RPMI8226 (cell line): ENCODE measurements around the gene SYT7.

Source experiments
- DNase-seq: peaks from one replicate; pipeline ENCODE4 v3.0.0-alpha.2; 2015

SYT7 gene

DNA sequence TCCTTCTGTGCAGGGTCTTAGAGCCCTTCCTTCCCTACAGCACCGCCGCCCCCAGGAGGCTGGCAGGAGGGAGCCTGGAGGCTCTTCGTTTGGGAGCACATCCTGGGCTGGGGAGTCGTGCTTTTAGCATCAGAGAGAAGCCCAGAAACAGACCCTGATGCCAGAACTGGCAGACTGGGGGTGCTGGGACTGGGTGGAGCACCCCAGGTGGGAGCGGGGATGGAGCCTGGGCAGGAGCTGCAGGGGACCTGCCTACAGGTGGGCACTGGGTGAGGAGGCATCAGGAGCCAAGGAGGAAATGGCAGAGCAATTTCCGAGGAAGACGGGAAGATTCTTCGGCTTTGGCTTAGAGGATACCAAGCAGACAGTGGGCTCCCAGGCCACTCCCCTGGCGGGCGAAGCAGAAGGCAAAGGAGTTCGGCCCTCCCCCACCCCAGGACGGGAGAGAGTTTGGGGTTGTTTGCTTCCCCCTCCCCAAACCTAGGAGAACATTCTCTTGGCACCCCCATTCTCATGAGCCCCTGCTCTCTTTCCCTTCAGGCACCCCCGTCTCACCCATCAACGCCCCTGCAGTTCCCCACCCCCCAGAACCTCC, 1.1 kb downstream of the SYT7 start:
- DNase-seq: no peak

DNA sequence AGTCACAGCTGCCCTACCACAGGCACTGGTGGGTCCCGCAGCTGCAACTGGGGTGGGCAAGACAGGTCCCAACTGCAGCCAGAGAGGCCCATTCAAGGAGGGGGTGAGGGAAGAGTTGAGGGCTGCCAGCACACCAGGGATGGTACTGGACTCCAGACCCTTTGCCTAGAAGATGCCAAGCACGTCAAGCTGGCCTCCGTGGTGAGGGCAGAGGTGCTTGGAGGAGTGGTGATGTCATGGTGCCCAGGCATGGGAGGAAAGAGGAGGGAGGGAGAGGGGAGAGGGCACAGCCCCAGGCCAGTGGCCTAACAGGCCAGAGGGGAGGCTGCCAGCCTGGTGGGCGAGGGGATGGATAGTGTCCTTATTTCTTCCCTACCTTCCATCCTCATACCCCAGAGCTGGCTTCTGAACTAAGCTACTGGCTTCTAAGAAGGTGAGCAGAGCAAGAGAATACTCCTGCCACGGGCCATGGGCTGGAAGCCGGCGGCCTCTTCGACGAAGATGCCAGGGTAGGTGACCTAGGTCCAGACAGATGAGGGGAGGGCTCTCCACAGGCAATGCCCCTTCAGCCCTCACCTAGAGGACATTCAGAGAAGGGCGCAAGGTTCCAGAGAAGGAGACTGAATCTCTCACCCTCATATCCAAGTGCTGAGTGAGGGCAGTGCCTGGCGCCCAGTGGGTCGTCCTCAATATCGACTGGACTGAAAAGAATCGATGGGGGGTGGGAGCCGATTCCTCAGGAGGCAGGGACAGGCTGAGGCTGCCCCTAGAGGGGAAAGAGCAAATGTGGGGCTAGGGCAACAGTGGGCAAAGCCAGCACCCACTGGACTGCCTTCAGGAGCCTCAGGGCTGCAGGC, 1.8 kb downstream of the SYT7 start:
- DNase-seq: no peak

GRCh38 chr11:61577383-61578118, 3.3 kb downstream of the SYT7 start:
- DNase-seq: no peak

DNA sequence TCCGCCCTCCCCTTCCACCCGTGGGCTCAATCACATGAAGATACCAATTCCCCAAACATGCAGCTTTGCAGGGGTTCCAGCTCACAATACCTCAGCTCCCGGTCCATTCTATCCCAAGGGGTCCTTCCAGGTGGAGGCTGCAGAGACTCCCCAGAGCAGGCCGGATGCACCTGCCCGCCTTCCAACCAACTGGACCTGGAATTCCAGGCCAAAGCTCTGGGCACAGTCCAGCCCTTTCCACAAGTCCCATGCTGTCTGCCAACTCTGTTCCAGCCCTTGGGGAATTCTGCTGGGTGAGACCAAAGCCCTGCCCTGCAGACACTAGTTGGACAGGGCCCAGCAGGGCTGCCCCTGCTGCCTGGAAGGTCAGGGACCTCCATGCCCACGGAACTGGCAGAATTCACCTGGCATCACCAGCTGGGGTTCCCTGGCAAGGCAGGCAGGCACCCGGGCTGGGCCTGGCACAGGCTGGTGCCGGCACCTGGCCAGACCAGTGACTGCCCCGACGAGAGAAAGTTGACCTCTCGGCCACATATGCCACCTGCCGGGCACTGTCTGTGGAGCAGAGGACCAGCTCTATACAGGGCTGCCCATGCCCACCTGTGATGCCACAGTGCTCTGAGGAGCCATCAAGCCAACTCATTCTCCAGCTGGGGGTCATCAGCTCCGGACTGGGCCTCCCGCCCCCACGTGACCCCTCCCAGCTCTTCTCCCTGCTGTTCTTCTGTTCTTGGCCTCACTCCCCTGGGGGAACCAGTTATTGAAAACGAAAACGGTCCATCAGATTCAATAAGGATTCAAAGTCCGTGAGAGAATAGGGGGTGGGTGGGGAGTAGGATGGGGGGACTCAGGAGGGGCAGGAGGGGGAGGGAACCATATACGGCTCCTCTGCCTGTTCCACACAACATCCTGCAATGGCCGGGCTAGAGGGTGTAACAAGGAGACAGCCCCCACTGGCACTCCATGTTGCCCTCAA, 4.7 kb downstream of the SYT7 start:
- peak; percentile 47 for DNase-seq

DNA sequence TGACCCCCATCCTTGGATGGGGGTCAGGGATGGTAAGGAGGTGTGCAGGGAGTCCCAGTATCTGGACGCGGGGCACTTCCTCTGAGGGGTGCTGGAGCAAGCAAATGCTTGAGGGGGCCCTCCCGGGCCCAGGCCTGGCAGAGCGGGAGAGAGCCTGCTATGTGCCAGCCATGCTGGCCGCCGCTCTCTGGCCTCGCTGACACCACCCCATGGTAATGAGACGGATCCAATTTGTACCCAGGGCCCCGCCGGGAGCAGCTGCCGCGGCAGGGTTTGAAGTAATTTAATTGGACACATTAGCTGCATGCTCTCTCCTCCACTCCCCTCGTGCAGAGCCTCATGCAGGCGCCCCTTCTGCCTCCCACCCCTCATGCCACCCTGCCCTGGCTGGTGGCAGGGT, 6.3 kb downstream of the SYT7 start:
- DNase-seq: no peak

GRCh38 chr11:61572913-61573312, 8.0 kb downstream of the SYT7 start:
- no peak for DNase-seq

GRCh38 chr11:61571869-61572268, 9.0 kb downstream of the SYT7 start:
- no peak for DNase-seq

- no peak for DNase-seq
These were observed 9.5 kb downstream of the SYT7 start for GRCh38 chr11:61571337-61571736.

- DNase-seq: no peak
These were observed 11.2 kb downstream of the SYT7 start for GRCh38 chr11:61569701-61570100.

GRCh38 chr11:61569018-61569417, 11.9 kb downstream of the SYT7 start:
- no peak for DNase-seq

GRCh38 chr11:61567286-61568061, 13.4 kb downstream of the SYT7 start:
- peak; percentile 94 for DNase-seq

DNA sequence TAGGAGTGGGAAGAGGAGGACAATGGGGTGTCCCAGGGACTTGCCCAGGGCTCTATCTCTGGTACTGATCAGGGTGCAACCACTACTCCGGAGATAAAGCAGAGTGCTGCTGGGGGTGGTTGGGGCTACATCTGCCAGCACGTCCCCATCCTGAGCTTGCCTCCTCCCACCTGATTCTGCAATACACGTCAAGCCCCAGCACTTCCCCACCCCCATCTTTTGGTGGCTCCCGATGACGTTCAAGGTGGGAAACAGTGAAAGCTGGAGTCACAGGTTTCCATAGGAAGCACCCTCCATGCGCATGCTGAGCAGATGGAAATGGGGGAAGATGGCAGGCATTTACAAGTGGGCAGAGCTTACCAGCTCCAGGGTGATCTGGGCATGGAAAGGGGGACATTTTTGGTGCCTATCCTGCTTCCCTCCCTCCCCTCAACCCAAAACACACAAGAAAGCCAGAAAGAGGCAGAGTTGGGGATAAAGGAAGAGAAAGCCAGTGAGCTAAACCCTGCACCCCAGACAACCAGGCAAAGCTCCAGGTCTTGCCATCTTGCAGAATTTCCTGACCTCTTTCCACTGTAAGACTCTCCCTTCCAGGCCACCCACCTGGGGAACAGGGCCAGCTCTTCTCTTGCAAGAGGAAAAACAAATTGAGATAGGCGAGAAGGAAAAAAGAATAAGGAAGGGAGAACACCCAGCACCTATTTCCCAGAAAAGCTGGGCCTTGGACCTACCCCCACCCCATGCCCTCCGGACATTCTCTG, 15.8 kb downstream of the SYT7 start:
- DNase-seq: no peak

GRCh38 chr11:61560751-61561150, 20.1 kb downstream of the SYT7 start:
- DNase-seq: no peak

DNA sequence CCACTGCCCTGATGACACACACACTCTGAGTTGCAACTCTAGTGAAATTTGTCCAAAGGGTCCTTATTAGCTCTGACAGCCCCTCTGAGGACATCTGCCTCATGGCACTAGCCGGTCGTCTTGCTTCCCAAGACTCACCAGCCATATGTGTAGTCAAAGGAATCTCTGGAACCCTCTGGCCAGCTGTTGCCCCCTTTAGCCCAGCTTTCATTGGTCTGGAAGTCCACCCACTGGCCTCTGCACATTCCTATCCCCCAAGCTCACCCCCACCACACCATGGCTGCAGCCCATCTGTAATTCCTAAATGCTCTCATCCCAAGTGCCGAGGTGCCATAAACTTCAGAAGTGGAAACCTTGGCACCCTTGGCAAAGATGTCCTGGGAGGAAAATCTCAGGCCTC, 24.3 kb downstream of the SYT7 start:
- DNase-seq: no peak

DNA sequence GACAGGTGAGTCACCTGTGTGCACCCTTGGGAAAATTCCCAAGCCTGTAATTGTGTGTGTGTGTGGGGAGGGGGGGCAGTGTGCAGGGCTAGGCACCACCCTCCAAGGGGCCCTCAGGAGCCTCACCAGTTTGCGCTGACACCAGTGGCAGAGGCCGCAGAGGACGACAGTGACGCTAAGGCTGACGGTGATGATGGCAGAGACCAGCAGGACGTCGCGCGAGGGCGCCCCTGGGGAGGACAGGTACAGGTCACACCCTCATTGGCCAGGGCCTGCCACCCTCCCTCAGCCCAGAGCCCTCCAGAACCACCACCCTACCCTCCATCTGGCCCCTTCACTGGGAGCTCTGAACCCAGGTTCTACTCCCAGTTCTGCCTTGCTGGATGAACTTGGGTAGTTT, 24.9 kb downstream of the SYT7 start:
- no peak for DNase-seq

GRCh38 chr11:61555051-61555969, 25.6 kb downstream of the SYT7 start:
- no peak for DNase-seq

DNA sequence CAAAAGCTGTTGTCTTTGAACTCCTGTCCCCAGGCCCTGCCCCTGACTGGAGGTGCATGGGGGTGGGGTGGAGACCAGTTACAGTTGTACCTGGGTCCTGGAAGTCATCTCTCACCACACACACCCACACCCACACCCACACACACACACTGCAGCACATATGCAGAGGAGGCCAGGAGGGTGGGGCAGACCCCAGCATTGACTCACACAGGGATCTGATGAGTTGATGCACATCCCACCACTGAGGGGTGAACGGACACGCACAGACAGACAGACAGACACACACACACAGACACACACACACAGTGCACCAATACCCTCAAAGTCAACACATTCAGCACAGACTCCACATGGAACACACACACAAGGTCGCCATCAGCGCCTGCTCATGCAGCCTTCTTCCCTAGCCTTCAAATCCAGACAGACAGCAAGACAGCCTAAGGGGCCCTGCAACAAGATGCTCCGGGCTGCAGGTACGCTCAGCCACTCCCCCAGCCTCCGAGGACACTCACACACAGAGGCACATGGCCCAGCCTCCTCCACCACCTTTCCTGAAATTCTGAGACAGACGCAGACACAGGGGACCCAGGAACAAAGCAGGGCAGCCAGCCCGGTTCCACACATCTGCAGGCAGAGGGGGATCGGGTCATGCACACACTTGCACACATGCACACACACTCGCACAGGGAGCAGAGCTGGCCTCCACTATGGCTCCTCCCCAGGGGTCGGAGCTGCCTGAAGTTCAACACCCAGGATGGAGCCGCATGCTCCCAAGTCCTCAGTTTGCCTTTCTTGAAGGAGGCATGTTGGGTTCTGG, 26.5 kb downstream of the SYT7 start:
- DNase-seq: no peak

GRCh38 chr11:61553373-61554171, 27.3 kb downstream of the SYT7 start:
- DNase-seq: no peak
